IMR-90 (cell line): ENCODE results near the gene GNL3. TPM values are rescaled to one million over a fixed set of nuclear protein-coding genes. Genes with fewer than 3 reads are reported as not detected.

Experiments used
- ATAC-seq: fragments of 200-7000 bp; cut with Tn5 transposase; 2 replicates; pipeline ENCODE4 v1.9.1; 2020; ENCODE audit warnings: low read depth, mild to moderate bottlenecking, moderate library complexity
- BruUV-seq: library from RNA; stranded (reverse); fragments of 400-500 nt; replicated peaks from 2 replicates; lab custom pipeline; 2021; lab: Mats Ljungman, UMichigan
- CTCF ChIA-PET: fragments of 300-600 bp; formaldehyde crosslinking; extraction: SDS; loops from one replicate; lab custom pipeline; 2021; ENCODE audit warnings: antibody characterized with exemption; lab: Yijun Ruan, JAX
- POLR2A ChIA-PET: fragments of 300-600 bp; sonication (Branson Sonifier 250); formaldehyde crosslinking; loops from one replicate; lab custom pipeline; 2022; ENCODE audit warnings: antibody characterized with exemption; ENCODE audit not compliant: unreplicated experiment; lab: Charles Lee
- DNase-seq: peaks from one replicate; pipeline ENCODE4 v3.0.0; 2013
- H2AFZ ChIP-seq: replicated peaks from 2 replicates; pipeline ENCODE3; 2013; ENCODE audit warnings: low read length, mild to moderate bottlenecking; ENCODE audit not compliant: poor library complexity
- H2AK5ac ChIP-seq: 2 replicates; pipeline ENCODE4 v1.6.1; 2013; ENCODE audit warnings: low read depth, low read length, inconsistent platforms
- H2AK9ac ChIP-seq: replicated peaks from 2 replicates; pipeline ENCODE3; 2013; ENCODE audit warnings: mild to moderate bottlenecking, low read depth, low read length, moderate library complexity; ENCODE audit not compliant: poor library complexity
- H2BK120ac ChIP-seq: 2 replicates; pipeline ENCODE4 v1.6.1; 2013; ENCODE audit warnings: low read depth, low read length, inconsistent platforms
- H2BK15ac ChIP-seq: 3 replicates; pipeline ENCODE4 v1.6.1; 2013; ENCODE audit warnings: low read depth, low read length, inconsistent platforms
- H2BK20ac ChIP-seq: 2 replicates; pipeline ENCODE4 v1.6.1; 2013; ENCODE audit warnings: low read depth, mild to moderate bottlenecking, inconsistent platforms, low read length, moderate library complexity
- H2BK5ac ChIP-seq: 2 replicates; pipeline ENCODE4 v1.6.1; 2013; ENCODE audit warnings: mild to moderate bottlenecking, low read depth, low read length, inconsistent platforms; ENCODE audit not compliant: poor library complexity, severe bottlenecking
- H3K14ac ChIP-seq: replicated peaks from 2 replicates; pipeline ENCODE4 v1.6.1; 2013; ENCODE audit warnings: low read depth, low read length, inconsistent platforms
- H3K18ac ChIP-seq: 2 replicates; pipeline ENCODE4 v1.6.1; 2013; ENCODE audit warnings: low read depth, low read length, control low read depth
- H3K23ac ChIP-seq: 2 replicates; pipeline ENCODE4 v1.6.1; 2013; ENCODE audit warnings: low read depth, low read length, inconsistent platforms
- H3K27ac ChIP-seq: 2 replicates; pipeline ENCODE4 v1.5.1; 2013; ENCODE audit warnings: mild to moderate bottlenecking, control low read depth, low read length; ENCODE audit not compliant: insufficient read depth
- H3K27me3 ChIP-seq: 2 replicates; pipeline ENCODE4 v1.6.1; 2013; ENCODE audit warnings: low read length; ENCODE audit not compliant: control insufficient read depth, insufficient read depth
- H3K36me3 ChIP-seq: 2 replicates; pipeline ENCODE4 v1.6.1; 2013; ENCODE audit warnings: low read length, mixed read lengths; ENCODE audit not compliant: control insufficient read depth, insufficient read depth
- H3K4ac ChIP-seq: 2 replicates; pipeline ENCODE4 v1.6.1; 2013; ENCODE audit warnings: low read depth, low read length, inconsistent platforms
- H3K4me1 ChIP-seq: 2 replicates; pipeline ENCODE4 v1.6.1; 2013; ENCODE audit warnings: low read length, mixed read lengths; ENCODE audit not compliant: control insufficient read depth, insufficient read depth
- H3K4me2 ChIP-seq: 2 replicates; pipeline ENCODE4 v1.6.1; 2013; ENCODE audit warnings: low read depth, mild to moderate bottlenecking, control low read depth, low read length, moderate library complexity
- H3K4me3 ChIP-seq: 2 replicates; pipeline ENCODE4 v1.5.1; 2013; ENCODE audit warnings: low read depth, mild to moderate bottlenecking, control low read depth, low read length, moderate library complexity; ENCODE audit not compliant: insufficient read depth
- H3K56ac ChIP-seq: 2 replicates; pipeline ENCODE4 v1.6.1; 2013; ENCODE audit warnings: low read length, inconsistent platforms; ENCODE audit not compliant: insufficient read depth; ENCODE audit errors: extremely low read depth
- H3K79me1 ChIP-seq, 2 experiments: 2 replicates each; pipeline ENCODE4 v1.6.1; 2013; ENCODE audit warnings: low read length in 2 of 2, inconsistent platforms in 1 of 2, low read depth in 1 of 2
- H3K9ac ChIP-seq: 2 replicates; pipeline ENCODE4 v1.6.1; 2013; ENCODE audit warnings: low read depth, low read length, control low read depth
- H3K9me1 ChIP-seq: 2 replicates; pipeline ENCODE4 v1.6.1; 2013; ENCODE audit warnings: low read length, inconsistent platforms; ENCODE audit not compliant: insufficient read depth
- H3K9me3 ChIP-seq: 2 replicates; pipeline ENCODE4 v1.6.1; 2013; ENCODE audit warnings: low read length; ENCODE audit not compliant: control insufficient read depth, insufficient read depth
- H4K20me1 ChIP-seq: 2 replicates; pipeline ENCODE4 v1.6.1; 2013; ENCODE audit warnings: low read length, inconsistent platforms; ENCODE audit not compliant: insufficient read depth
- H4K5ac ChIP-seq: 2 replicates; pipeline ENCODE4 v1.6.1; 2013; ENCODE audit warnings: mild to moderate bottlenecking, low read depth, low read length, control low read depth
- H4K8ac ChIP-seq, 2 experiments: 2 replicates each; pipeline ENCODE4 v1.6.1; 2013; ENCODE audit warnings: low read depth in 2 of 2, low read length in 2 of 2, control low read depth in 1 of 2, inconsistent platforms in 1 of 2
- H4K91ac ChIP-seq: 2 replicates; pipeline ENCODE4 v1.6.1; 2013; ENCODE audit warnings: low read depth, low read length, inconsistent platforms; ENCODE audit not compliant: insufficient read depth
- BHLHE40 ChIP-seq: fragments of 150-350 bp; IDR thresholded peaks from 2 replicates; pipeline ENCODE4 v1.6.1; 2016; ENCODE audit warnings: mild to moderate bottlenecking, low read depth, low read length
- CHD1 ChIP-seq: IDR thresholded peaks from 2 replicates; pipeline ENCODE4 v1.6.1; 2012; ENCODE audit warnings: low read depth, low read length, improper control_type of control experiment
- FOS ChIP-seq: fragments of 150-350 bp; IDR thresholded peaks from 2 replicates; pipeline ENCODE4 v1.6.1; 2016; ENCODE audit warnings: low read depth, low read length
- MAZ ChIP-seq: IDR thresholded peaks from 2 replicates; pipeline ENCODE4 v1.6.1; 2012; ENCODE audit warnings: low read depth, mild to moderate bottlenecking, low read length, improper control_type of control experiment, moderate library complexity, borderline replicate concordance
- MXI1 ChIP-seq: IDR thresholded peaks from 2 replicates; pipeline ENCODE4 v1.6.1; 2012; ENCODE audit warnings: low read depth, mild to moderate bottlenecking, low read length, moderate library complexity, borderline replicate concordance
- NFE2L2 ChIP-seq: fragments of 150-350 bp; IDR thresholded peaks from 2 replicates; pipeline ENCODE4 v1.6.1; 2016; ENCODE audit warnings: low read depth, mild to moderate bottlenecking, low read length
- POLR2A ChIP-seq: IDR thresholded peaks from 2 replicates; pipeline ENCODE4 v1.6.1; 2012; ENCODE audit warnings: mild to moderate bottlenecking, low read depth, low read length
- RAD21 ChIP-seq: IDR thresholded peaks from 2 replicates; pipeline ENCODE4 v1.6.1; 2012; ENCODE audit warnings: low read length, improper control_type of control experiment
- RCOR1 ChIP-seq: IDR thresholded peaks from 2 replicates; pipeline ENCODE4 v1.6.1; 2012; ENCODE audit warnings: mild to moderate bottlenecking, low read length, improper control_type of control experiment; ENCODE audit not compliant: insufficient replicate concordance
- RFX5 ChIP-seq: IDR thresholded peaks from 2 replicates; pipeline ENCODE4 v1.8.0; 2012; ENCODE audit warnings: low read depth, mild to moderate bottlenecking, low read length, moderate library complexity
- SMC3 ChIP-seq: fragments of 150-350 bp; IDR thresholded peaks from 2 replicates; pipeline ENCODE4 v1.6.1; 2016; ENCODE audit warnings: low read depth, mild to moderate bottlenecking, antibody characterized with exemption, low read length, moderate library complexity
- WGBS, 2 experiments: methylation state at CpG; one replicate each; pipeline versions ENCODE4 v1.1.5 to v1.1.7; 2013; ENCODE audit warnings: missing lambda C conversion rate in 2 of 2; ENCODE audit not compliant: insufficient read length in 1 of 2; ENCODE audit errors: extremely low coverage in 2 of 2; 5-methylcytosine and 5-hydroxymethylcytosine counted together
- dilution Hi-C: fragments of 300-500 bp; cut with HindIII; formaldehyde crosslinking; loops from one replicate; pipeline ENCODE4 v1.14.3; 2018; ENCODE audit warnings: low sequenced_read_pairs; ENCODE audit not compliant: unreplicated experiment
- in situ Hi-C: fragments of 300-500 bp; cut with MboI; formaldehyde crosslinking; loops from 3 replicates; pipeline ENCODE4 v1.14.3; 2019; ENCODE audit warnings: low sequenced_read_pairs, inconsistent platforms, mixed read lengths
- intact Hi-C: fragments of 100-400 bp; cut with micrococcal nuclease; formaldehyde crosslinking; loops from 2 replicates; pipeline ENCODE4 v1.10.0; 2022
- polyA plus RNA-seq, 3 experiments: library from polyadenylated mRNA; depleted of rRNA; stranded (reverse); fragments of >200 nt; gene quantifications; 2 replicates each; pipeline ENCODE4 v1.2.3, GENCODE V29; 2012; ENCODE audit warnings: low replicate concordance in 1 of 3
- total RNA-seq: library from RNA; depleted of rRNA; stranded (reverse); fragments of >200 nt; gene quantifications from 2 replicates; pipeline ENCODE4 v1.2.3, GENCODE V29; 2012
- TF ChIP-seq, protein P1 (sequence below): conservative IDR thresholded peaks from 2 replicates; pipeline ENCODE4 v1.5.1; 2012; ENCODE audit warnings: mild to moderate bottlenecking, low read depth, low read length, improper control_type of control experiment
- TF ChIP-seq, protein P2 (sequence below): fragments of 150-350 bp; IDR thresholded peaks from 2 replicates; pipeline ENCODE4 v1.6.1; 2016; ENCODE audit warnings: low read depth, mild to moderate bottlenecking, low read length, moderate library complexity, borderline replicate concordance

The GNL3 gene
- total and polyA plus RNA-seq, 2 of the 4 experiments (the other 2 are of a cell fraction), result 66.0 to 90.4 TPM

- no peak overlapping the region for H3K14ac ChIP-seq
- H3K4ac ChIP-seq, result no peak overlapping the region
- H3K4me1 ChIP-seq, result no peaks in the 10 kb centered on the region
- H3K9me1 ChIP-seq, result no peaks in the 10 kb centered on the region
- dilution Hi-C loops (no loop called here), in situ Hi-C loops (loop anchor here (10.0 kb wide), 1 partner anchor 332 kb away; no protein-coding TSS in a partner anchor), intact Hi-C loops (loop anchor here (1.0 to 5.0 kb wide), 3 partner anchors 77 to 244 kb away; no protein-coding TSS in a partner anchor)
- H2AK5ac ChIP-seq, result no peak overlapping the region
- H3K27ac ChIP-seq, result no peak overlapping the region
- no peak overlapping the region for H4K8ac ChIP-seq
- no peak for ATAC-seq
- no peaks in the 10 kb centered on the region for H3K79me1 ChIP-seq
- no peak overlapping the region for H3K9ac ChIP-seq
- no peak overlapping the region for H3K56ac ChIP-seq
- H2AK9ac ChIP-seq, result no peak overlapping the region
- H3K18ac ChIP-seq, result no peak overlapping the region
- peaks cover 29% of the 10 kb centered on the region for H3K36me3 ChIP-seq
- no peaks in the 10 kb centered on the region for H3K27me3 ChIP-seq
- no peak overlapping the region for H4K91ac ChIP-seq
- no peak overlapping the region for H2AFZ ChIP-seq
- H2BK20ac ChIP-seq, result no peak overlapping the region
- 100% methylated on average over 4 of the region's 5 CpGs; no CpG with 5 or more reads in 1 of the 2 experiments for WGBS, 2 experiments
- no peaks in the 10 kb centered on the region for H4K20me1 ChIP-seq
- no peaks in the 10 kb centered on the region for H3K9me3 ChIP-seq
- no peak overlapping the region for H2BK5ac ChIP-seq
- H3K4me3 ChIP-seq, result no peak overlapping the region
- H2BK120ac ChIP-seq, result no peak overlapping the region
- no peak overlapping the region for H4K5ac ChIP-seq
- no peak for TF ChIP-seq NFE2L2
- TF ChIP-seq SMC3, result no peak
- TF ChIP-seq RAD21, result no peak
- TF ChIP-seq, protein P1, sequence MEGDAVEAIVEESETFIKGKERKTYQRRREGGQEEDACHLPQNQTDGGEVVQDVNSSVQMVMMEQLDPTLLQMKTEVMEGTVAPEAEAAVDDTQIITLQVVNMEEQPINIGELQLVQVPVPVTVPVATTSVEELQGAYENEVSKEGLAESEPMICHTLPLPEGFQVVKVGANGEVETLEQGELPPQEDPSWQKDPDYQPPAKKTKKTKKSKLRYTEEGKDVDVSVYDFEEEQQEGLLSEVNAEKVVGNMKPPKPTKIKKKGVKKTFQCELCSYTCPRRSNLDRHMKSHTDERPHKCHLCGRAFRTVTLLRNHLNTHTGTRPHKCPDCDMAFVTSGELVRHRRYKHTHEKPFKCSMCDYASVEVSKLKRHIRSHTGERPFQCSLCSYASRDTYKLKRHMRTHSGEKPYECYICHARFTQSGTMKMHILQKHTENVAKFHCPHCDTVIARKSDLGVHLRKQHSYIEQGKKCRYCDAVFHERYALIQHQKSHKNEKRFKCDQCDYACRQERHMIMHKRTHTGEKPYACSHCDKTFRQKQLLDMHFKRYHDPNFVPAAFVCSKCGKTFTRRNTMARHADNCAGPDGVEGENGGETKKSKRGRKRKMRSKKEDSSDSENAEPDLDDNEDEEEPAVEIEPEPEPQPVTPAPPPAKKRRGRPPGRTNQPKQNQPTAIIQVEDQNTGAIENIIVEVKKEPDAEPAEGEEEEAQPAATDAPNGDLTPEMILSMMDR, result no peak
- TF ChIP-seq CHD1, result no peak
- TF ChIP-seq MAZ, result no peak
- no peak for TF ChIP-seq POLR2A
- TF ChIP-seq, protein P2, sequence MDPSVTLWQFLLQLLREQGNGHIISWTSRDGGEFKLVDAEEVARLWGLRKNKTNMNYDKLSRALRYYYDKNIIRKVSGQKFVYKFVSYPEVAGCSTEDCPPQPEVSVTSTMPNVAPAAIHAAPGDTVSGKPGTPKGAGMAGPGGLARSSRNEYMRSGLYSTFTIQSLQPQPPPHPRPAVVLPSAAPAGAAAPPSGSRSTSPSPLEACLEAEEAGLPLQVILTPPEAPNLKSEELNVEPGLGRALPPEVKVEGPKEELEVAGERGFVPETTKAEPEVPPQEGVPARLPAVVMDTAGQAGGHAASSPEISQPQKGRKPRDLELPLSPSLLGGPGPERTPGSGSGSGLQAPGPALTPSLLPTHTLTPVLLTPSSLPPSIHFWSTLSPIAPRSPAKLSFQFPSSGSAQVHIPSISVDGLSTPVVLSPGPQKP, result no peak
- no peak for TF ChIP-seq BHLHE40
- no peak for TF ChIP-seq MXI1
- TF ChIP-seq FOS, result no peak
- TF ChIP-seq RCOR1, result no peak
- TF ChIP-seq RFX5, result no peak
- no peak for DNase-seq
- no peak overlapping the region for H3K4me2 ChIP-seq
- ChIA-PET CTCF (no interaction called here), POLR2A (no interaction called here)
- H2BK15ac ChIP-seq, result no peak overlapping the region
- no peak overlapping the region for H3K23ac ChIP-seq
- BruUV-seq, result no TSS peak
Observed at GRCh38 chr3:52743152-52743551, 57.3 kb downstream of the GNL3 start.
